ENCODE data around the gene MRPS22.

GRCh38 chr3:139313921-139314320 is 29.9 kb upstream of the MRPS22 start:
- no peak for TF ChIP-seq CTCF (IDR thresholded peaks at IDR 0.05)
- no peak for TF ChIP-seq POLR2AphosphoS5 (IDR thresholded peaks at IDR 0.05)

All from stomach (tissue), 4 donors.